Measurements from ENCODE around the gene TEF. TPM values are rescaled to one million over a fixed set of nuclear protein-coding genes. Genes with fewer than 3 reads are reported as not detected.

The TEF gene
- total and polyA plus RNA-seq, 9 of the 15 experiments (the other 6 are each of a cell fraction or from before 2014, with no cell fraction given): 0.04 to 3.1 (median 1.2) TPM

GRCh38 chr22:41347066-41347859, 34.5 kb upstream of the TEF start:
- Histone ChIP-seq H3K4me1 (replicated peaks in 1 of 2; ENCODE audit: control insufficient read depth in 2 of 2, insufficient read depth in 2 of 2, low read length in 2 of 2) (peaks cover 10 to 14% of the 10 kb centered on the region in 2 experiments; a peak in 4 of 5 replicates), H3K4me3 (no peak overlapping the region), H3K27ac (ENCODE audit: extremely low read depth, low read depth, low read length) (no peak overlapping the region), H3K79me2 (ENCODE audit: control insufficient read depth, insufficient read depth, low read length) (no peaks in the 10 kb centered on the region; the same call in 2 of the 3 replicates), H3K9me1 (ENCODE audit: control insufficient read depth, insufficient read depth, low read length) (no peaks in the 10 kb centered on the region), H4K20me1 (replicated peaks; ENCODE audit: control insufficient read depth, insufficient read depth, low read length) (no peaks in the 10 kb centered on the region), H2AFZ (ENCODE audit: low read depth, low read length) (no peak overlapping the region), H3K4me2 (ENCODE audit: insufficient read depth, low read length) (no peak overlapping the region), H3K36me3 (ENCODE audit: control insufficient read depth, insufficient read depth, low read length) (peaks cover 87% of the 10 kb centered on the region; the same call in 2 of the 3 replicates), H3K9me3 (replicated peaks; ENCODE audit: control insufficient read depth, insufficient read depth, low read depth, low read length) (no peaks in the 10 kb centered on the region), H3K9ac (ENCODE audit: insufficient read depth in 1 of 2, low read depth in 2 of 2, low read length in 2 of 2) (no peak overlapping the region; a peak in 1 of 4 replicates), H3K27me3 (ENCODE audit: control insufficient read depth in 2 of 2, insufficient read depth in 2 of 2, low read length in 2 of 2) (no peaks in the 10 kb centered on the region)
- in situ Hi-C loops (cut with MboI): no loop called here
- no peak for TF ChIP-seq NONO (IDR thresholded peaks at IDR 0.05; ENCODE audit: low read depth in 2 of 2, low read length in 1 of 2)
- peak; percentile 55 for TF ChIP-seq POLR2G (IDR thresholded peaks at IDR 0.05; ENCODE audit: low read depth, low read length)
- no peak for ATAC-seq
- POLR2A ChIA-PET: interaction anchor here (0.7 to 1.8 kb wide), 5 partner anchors 10 to 242 kb away, joined by 3 to 6 read pairs (median 5); no protein-coding TSS in a partner anchor
- no TSS peak for BruUV-seq (replicated peaks)
- intact Hi-C loops (cut with micrococcal nuclease): no loop called here
- CTCF ChIA-PET (ENCODE audit: low intra/inter-chr PET ratio): no interaction called here
- no peak for FAIRE-seq
- WGBS (ENCODE audit: insufficient coverage, low coverage, missing lambda C conversion rate): 87% methylated on average over 11 of the region's 18 CpGs
- DNase-seq (ENCODE audit: extremely low read depth in 1 of 4, low spot score in 3 of 4): no peak

- no peaks in the 10 kb centered on the region for H3K9me1 ChIP-seq (ENCODE audit: control insufficient read depth, insufficient read depth, low read length)
- no peaks in the 10 kb centered on the region for H3K9me3 ChIP-seq (replicated peaks; ENCODE audit: control insufficient read depth, insufficient read depth, low read depth, low read length)
- H3K4me3 ChIP-seq: no peak overlapping the region
- H3K9ac ChIP-seq (ENCODE audit: insufficient read depth in 1 of 2, low read depth in 2 of 2, low read length in 2 of 2): peak overlapping the region in 1 of 2 experiments; percentile 24; a peak in 1 of 4 replicates
- peaks cover 10 to 23% of the 10 kb centered on the region in 2 experiments; a peak in 4 of 5 replicates for H3K4me1 ChIP-seq (replicated peaks in 1 of 2; ENCODE audit: control insufficient read depth in 2 of 2, insufficient read depth in 2 of 2, low read length in 2 of 2)
- no peaks in the 10 kb centered on the region; the same call in 2 of the 3 replicates for H3K79me2 ChIP-seq (ENCODE audit: control insufficient read depth, insufficient read depth, low read length)
- ChIA-PET CTCF (ENCODE audit: low intra/inter-chr PET ratio) (no interaction called here), POLR2A (interaction anchor here (1.8 to 2.2 kb wide), 2 partner anchors 12 kb away, joined by 5 to 10 read pairs; no protein-coding TSS in a partner anchor)
- BruUV-seq (replicated peaks): no TSS peak
- DNase-seq (ENCODE audit: extremely low read depth in 1 of 4, low spot score in 3 of 4) (no peak), FAIRE-seq (no peak), ATAC-seq (no peak)
- H4K20me1 ChIP-seq (replicated peaks; ENCODE audit: control insufficient read depth, insufficient read depth, low read length): no peaks in the 10 kb centered on the region
- intact Hi-C loops (cut with micrococcal nuclease) (no loop called here), in situ Hi-C loops (cut with MboI) (no loop called here)
- no peak overlapping the region for H3K4me2 ChIP-seq (ENCODE audit: insufficient read depth, low read length)
- H3K27ac ChIP-seq (ENCODE audit: extremely low read depth, low read depth, low read length): no peak overlapping the region
- H3K36me3 ChIP-seq (ENCODE audit: control insufficient read depth, insufficient read depth, low read length): peaks cover 85% of the 10 kb centered on the region; the same call in 2 of the 3 replicates
- 100% methylated on average over 6 of the region's 22 CpGs for WGBS (ENCODE audit: insufficient coverage, low coverage, missing lambda C conversion rate)
- H3K27me3 ChIP-seq (ENCODE audit: control insufficient read depth in 2 of 2, insufficient read depth in 2 of 2, low read length in 2 of 2): no peaks in the 10 kb centered on the region
- H2AFZ ChIP-seq (ENCODE audit: low read depth, low read length): no peak overlapping the region
- no peak for TF ChIP-seq ZNF395 (CRISPR knock-in tag; IDR thresholded peaks at IDR 0.05)
- peak; percentile 30; the same call in 1 of the 2 replicates for TF ChIP-seq POLR2G (IDR thresholded peaks at IDR 0.05; ENCODE audit: low read depth, low read length)
These were observed 32.7 kb upstream of the TEF start for GRCh38 chr22:41348964-41349484.
